Lower leg skin (tissue), 4 donors: ENCODE results near the gene TMEM235. TPM values are rescaled to one million over a fixed set of nuclear protein-coding genes. Genes with fewer than 3 reads are reported as not detected.

ENCODE experiments used
- DNase-seq, 2 donors: peaks; one replicate each; pipeline ENCODE4 v3.0.0-alpha.2; 2019; ENCODE audit warnings: low spot score in 2 of 2
- H3K4me3 ChIP-seq: fragments of 200-600 bp; sonication (generic); 2 replicates; pipeline ENCODE4 v1.5.1; 2017; ENCODE audit warnings: mild to moderate bottlenecking, low read depth; ENCODE audit not compliant: poor library complexity, severe bottlenecking
- CTCF ChIP-seq, 3 donors: fragments of 450-650 bp; IDR thresholded peaks; one replicate each; pipeline ENCODE4 v1.5.1; 2016; ENCODE audit warnings: antibody characterized with exemption in 3 of 3, mild to moderate bottlenecking in 3 of 3, moderate library complexity in 2 of 3
- POLR2A ChIP-seq, 2 donors: fragments of 450-650 bp; IDR thresholded peaks; one replicate each; pipeline ENCODE4 v1.6.1; 2016 to 2017; ENCODE audit warnings: antibody characterized with exemption in 2 of 2, mild to moderate bottlenecking in 1 of 2, moderate library complexity in 1 of 2
- WGBS, 2 donors: methylation state at CpG; one replicate each; pipeline ENCODE4 v1.1.5; 2018; 5-methylcytosine and 5-hydroxymethylcytosine counted together
- intact Hi-C: fragments of 100-400 bp; cut with DNase I; formaldehyde crosslinking; loops from one replicate; pipeline ENCODE4 v1.15.0; 2023; ENCODE audit warnings: low total_unique reads
- total RNA-seq, 4 donors: library from RNA; depleted of rRNA; stranded (reverse); fragments of >200 nt; gene quantifications; one replicate each; pipeline ENCODE4 v1.1.0, GENCODE V29; 2016

The TMEM235 gene
- total RNA-seq, 4 donors from 2014 or later = not detected

GRCh38 chr17:78273813-78274212 lies 42.4 kb downstream of the TMEM235 start:
- no peak for DNase-seq
- WGBS, 2 donors = 93 to 94% methylated on average over 6 of the region's 6 CpGs
- TF ChIP-seq POLR2A (IDR thresholded peaks at IDR 0.05) = no peak
- no peak overlapping the region for H3K4me3 ChIP-seq
- intact Hi-C loops = no loop called here

- TF ChIP-seq POLR2A (IDR thresholded peaks at IDR 0.05) = no peak
- TF ChIP-seq CTCF (IDR thresholded peaks at IDR 0.05) = no peak
- intact Hi-C loops = no loop called here
- WGBS, 2 donors = 88 to 92% methylated on average over 5 of the region's 5 CpGs
- H3K4me3 ChIP-seq = no peak overlapping the region
- DNase-seq = no peak
Measured at GRCh38 chr17:78275355-78275754, 43.9 kb downstream of the TMEM235 start.

GRCh38 chr17:78276098-78276887 lies 44.9 kb downstream of the TMEM235 start:
- WGBS, 2 donors = 70 to 73% methylated on average over 15 of the region's 15 CpGs
- TF ChIP-seq POLR2A (IDR thresholded peaks at IDR 0.05) (no peak), CTCF (IDR thresholded peaks at IDR 0.05) (no peak)
- no peak overlapping the region for H3K4me3 ChIP-seq
- no peak for DNase-seq
- intact Hi-C loops = no loop called here

- no peak for DNase-seq
- TF ChIP-seq CTCF (IDR thresholded peaks at IDR 0.05) (no peak), POLR2A (IDR thresholded peaks at IDR 0.05) (no peak)
- intact Hi-C loops = no loop called here
- 58 to 64% methylated on average over 11 of the region's 11 CpGs for WGBS, 2 donors
- H3K4me3 ChIP-seq = no peak overlapping the region
Measured at GRCh38 chr17:78278139-78278741, 46.8 kb downstream of the TMEM235 start.

- no peak overlapping the region for H3K4me3 ChIP-seq
- no peak for TF ChIP-seq POLR2A (IDR thresholded peaks at IDR 0.05)
- TF ChIP-seq CTCF (IDR thresholded peaks at IDR 0.05) = no peak
- 77 to 78% methylated on average over 5 of the region's 5 CpGs for WGBS, 2 donors
- intact Hi-C loops = no loop called here
- no peak for DNase-seq
Measured at GRCh38 chr17:78279360-78279990, 48.0 kb downstream of the TMEM235 start.

GRCh38 chr17:78281249-78281845 lies 49.9 kb downstream of the TMEM235 start:
- H3K4me3 ChIP-seq = no peak overlapping the region
- intact Hi-C loops = no loop called here
- WGBS, 2 donors = 84 to 89% methylated on average over 15 to 17 of the region's 17 CpGs
- no peak for DNase-seq
- TF ChIP-seq POLR2A (IDR thresholded peaks at IDR 0.05) = no peak
- TF ChIP-seq CTCF (IDR thresholded peaks at IDR 0.05) = no peak
